Prostate gland (tissue), 2 donors: ENCODE results near the gene PDSS2.

Experiments used
- POLR2A ChIP-seq: fragments of 450-650 bp; IDR thresholded peaks from one replicate; pipeline ENCODE4 v1.6.1; 2016; ENCODE audit warnings: antibody characterized with exemption, mild to moderate bottlenecking
- POLR2AphosphoS5 ChIP-seq: sonication (generic); formaldehyde crosslinking; IDR thresholded peaks from one replicate; pipeline ENCODE4 v1.6.1; 2017; ENCODE audit warnings: antibody characterized with exemption
- TF ChIP-seq, protein P1 (sequence below), 4 experiments: fragments of 200-600 bp in 2 of 4; fragments of 450-650 bp in 2 of 4; sonication (generic) in 2 of 4; IDR thresholded peaks; 1 replicate in 3 of 4; 2 replicates in 1 of 4; pipeline ENCODE4 v1.5.1; 2016 to 2019; ENCODE audit warnings: antibody characterized with exemption in 4 of 4, mild to moderate bottlenecking in 2 of 4, moderate library complexity in 2 of 4

- TF ChIP-seq, protein P1, sequence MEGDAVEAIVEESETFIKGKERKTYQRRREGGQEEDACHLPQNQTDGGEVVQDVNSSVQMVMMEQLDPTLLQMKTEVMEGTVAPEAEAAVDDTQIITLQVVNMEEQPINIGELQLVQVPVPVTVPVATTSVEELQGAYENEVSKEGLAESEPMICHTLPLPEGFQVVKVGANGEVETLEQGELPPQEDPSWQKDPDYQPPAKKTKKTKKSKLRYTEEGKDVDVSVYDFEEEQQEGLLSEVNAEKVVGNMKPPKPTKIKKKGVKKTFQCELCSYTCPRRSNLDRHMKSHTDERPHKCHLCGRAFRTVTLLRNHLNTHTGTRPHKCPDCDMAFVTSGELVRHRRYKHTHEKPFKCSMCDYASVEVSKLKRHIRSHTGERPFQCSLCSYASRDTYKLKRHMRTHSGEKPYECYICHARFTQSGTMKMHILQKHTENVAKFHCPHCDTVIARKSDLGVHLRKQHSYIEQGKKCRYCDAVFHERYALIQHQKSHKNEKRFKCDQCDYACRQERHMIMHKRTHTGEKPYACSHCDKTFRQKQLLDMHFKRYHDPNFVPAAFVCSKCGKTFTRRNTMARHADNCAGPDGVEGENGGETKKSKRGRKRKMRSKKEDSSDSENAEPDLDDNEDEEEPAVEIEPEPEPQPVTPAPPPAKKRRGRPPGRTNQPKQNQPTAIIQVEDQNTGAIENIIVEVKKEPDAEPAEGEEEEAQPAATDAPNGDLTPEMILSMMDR (IDR thresholded peaks at IDR 0.05) = no peak
- no peak for TF ChIP-seq POLR2AphosphoS5
- TF ChIP-seq POLR2A = no peak
These were observed 85.1 kb downstream of the PDSS2 start for GRCh38 chr6:107374264-107374663.
